NT2/D1 (cell line): ENCODE results near the gene SP140L.
"Not testable (repeated sequence)": the region's sequence is repeated elsewhere in the genome, so short reads cannot be mapped to it uniquely, and the experiment has no call there.

ENCODE experiments used
- SUZ12 ChIP-seq: IDR thresholded peaks from 2 replicates; pipeline ENCODE4 v1.6.1; 2011; ENCODE audit not compliant: insufficient read length, insufficient read depth; ENCODE audit errors: extremely low read depth
- YY1 ChIP-seq: IDR thresholded peaks from 2 replicates; pipeline ENCODE4 v1.6.1; 2011; ENCODE audit not compliant: insufficient read length, insufficient read depth
- ZNF274 ChIP-seq: IDR thresholded peaks from 2 replicates; pipeline ENCODE4 v1.6.1; 2011; ENCODE audit warnings: mild to moderate bottlenecking, low read depth, low read length

GRCh38 chr2:230289311-230289710, 37.7 kb upstream of the SP140L start:
- TF ChIP-seq ZNF274, YY1, SUZ12: not testable (repeated sequence)
